Panc1 (cell line): ENCODE measurements around the gene TENT5C. TPM values are rescaled to one million over a fixed set of nuclear protein-coding genes. Genes with fewer than 3 reads are reported as not detected.

Experiments used
- ATAC-seq: fragments of 200-7000 bp; cut with Tn5 transposase; 2 replicates; pipeline ENCODE4 v1.9.1; 2020; ENCODE audit warnings: mild to moderate bottlenecking, moderate library complexity
- BruUV-seq: library from RNA; stranded (reverse); fragments of 400-500 nt; replicated peaks from 2 replicates; lab custom pipeline; 2021; lab: Mats Ljungman, UMichigan
- CTCF ChIA-PET: fragments of 300-600 bp; sonication (Branson Sonifier 250); formaldehyde crosslinking; loops from one replicate; lab custom pipeline; 2022; ENCODE audit warnings: antibody characterized with exemption; lab: Charles Lee
- POLR2A ChIA-PET: fragments of 300-600 bp; sonication (Branson Sonifier 250); formaldehyde crosslinking; loops from one replicate; lab custom pipeline; 2022; ENCODE audit warnings: antibody characterized with exemption; lab: Charles Lee
- DNase-seq: peaks from one replicate; pipeline ENCODE4 v3.0.0-alpha.2; 2010; ENCODE audit warnings: low read depth, low spot score
- H3K27ac ChIP-seq: 2 replicates; pipeline ENCODE4 v1.5.1; 2011; ENCODE audit warnings: mild to moderate bottlenecking, low read length, inconsistent platforms
- H3K27me3 ChIP-seq: fragments of 200-500 bp; sonication (Bioruptor generic); 2 replicates; pipeline ENCODE4 v1.6.0; 2014; ENCODE audit warnings: low read length, inconsistent platforms; ENCODE audit not compliant: control insufficient read depth, insufficient read depth
- H3K36me3 ChIP-seq: fragments of 200-500 bp; sonication (Bioruptor generic); 2 replicates; pipeline ENCODE4 v1.5.1; 2014; ENCODE audit warnings: inconsistent platforms, mild to moderate bottlenecking, low read length, moderate library complexity; ENCODE audit not compliant: control insufficient read depth, insufficient read depth
- H3K4me1 ChIP-seq: 2 replicates; pipeline ENCODE4 v1.5.1; 2011; ENCODE audit warnings: inconsistent platforms, mild to moderate bottlenecking, low read length, moderate library complexity; ENCODE audit not compliant: control insufficient read depth, insufficient read depth
- H3K4me3 ChIP-seq, 2 experiments: 2 replicates each; pipeline ENCODE4 v1.5.1; 2011 to 2012; ENCODE audit warnings: low read depth in 2 of 2, low read length in 2 of 2, mild to moderate bottlenecking in 2 of 2, inconsistent platforms in 1 of 2, moderate library complexity in 1 of 2
- H3K9me3 ChIP-seq: fragments of 200-500 bp; sonication (Bioruptor generic); 2 replicates; pipeline ENCODE4 v1.5.1; 2014; ENCODE audit warnings: low read depth, mild to moderate bottlenecking, inconsistent platforms, low read length, moderate library complexity; ENCODE audit not compliant: control insufficient read depth, insufficient read depth
- CTCF ChIP-seq: fragments of 450-650 bp; IDR thresholded peaks from 2 replicates; pipeline ENCODE4 v1.5.1; 2017; ENCODE audit warnings: mild to moderate bottlenecking
- POLR2AphosphoS5 ChIP-seq: IDR thresholded peaks from 2 replicates; pipeline ENCODE4 v1.6.1; 2012; ENCODE audit warnings: mild to moderate bottlenecking, low read depth, low read length, moderate library complexity
- REST ChIP-seq, 2 experiments: IDR thresholded peaks; 2 replicates each; pipeline ENCODE4 v1.6.1; 2011 to 2012; ENCODE audit warnings: low read depth in 2 of 2, control low read depth in 1 of 2, low read length in 1 of 2, mild to moderate bottlenecking in 1 of 2, moderate library complexity in 1 of 2; ENCODE audit not compliant: insufficient read depth in 1 of 2
- SIN3A ChIP-seq: IDR thresholded peaks from 2 replicates; pipeline ENCODE4 v1.6.1; 2012; ENCODE audit warnings: low read depth, mild to moderate bottlenecking, low read length, moderate library complexity, borderline replicate concordance; ENCODE audit not compliant: insufficient read depth
- TCF7L2 ChIP-seq: IDR thresholded peaks from 2 replicates; pipeline ENCODE4 v1.6.1; 2011; ENCODE audit warnings: mild to moderate bottlenecking, low read depth, low read length, inconsistent platforms
- in situ Hi-C: cut with HindIII; loops from 2 replicates; pipeline ENCODE4 v1.10.0; 2016; ENCODE audit warnings: low sequenced_read_pairs, low pct_unique_long_range_greater_than_20kb
- intact Hi-C: fragments of 100-400 bp; cut with micrococcal nuclease; formaldehyde crosslinking; loops from one replicate; pipeline ENCODE4 v1.10.0; 2022; ENCODE audit not compliant: unreplicated experiment
- total RNA-seq: library from RNA; stranded (reverse); gene quantifications from one replicate; pipeline ENCODE4 v1.2.1, GENCODE V29; 2021; ENCODE audit not compliant: unreplicated experiment

Gene TENT5C
- total RNA-seq, 1 experiment from 2014 or later: 8.9 TPM

- BruUV-seq: no TSS peak
- Histone ChIP-seq H3K4me3 (no peak overlapping the region), H3K27ac (peak overlapping the region; percentile 29; the same call in 1 of the 2 replicates), H3K27me3 (no peaks in the 10 kb centered on the region), H3K36me3 (no peaks in the 10 kb centered on the region), H3K9me3 (no peaks in the 10 kb centered on the region), H3K4me1 (peaks cover 35% of the 10 kb centered on the region)
- POLR2A ChIA-PET: no interaction called here
- DNase-seq (no peak), ATAC-seq (no peak)
- intact Hi-C loops (no loop called here), in situ Hi-C loops (no loop called here)
- TF ChIP-seq SIN3A (no peak), REST (IDR thresholded peaks at IDR 0.05; ENCODE audit: insufficient read depth in 1 of 2, low read depth in 2 of 2, low read length in 1 of 2) (no peak), POLR2AphosphoS5 (no peak), CTCF (no peak), TCF7L2 (no peak)
- CTCF ChIA-PET: no interaction called here
These were observed 45.8 kb downstream of the TENT5C start for GRCh38 chr1:117651616-117652015.

GRCh38 chr1:117652421-117652820, 46.6 kb downstream of the TENT5C start:
- H3K4me1 ChIP-seq: peaks cover 43% of the 10 kb centered on the region
- no peaks in the 10 kb centered on the region for H3K36me3 ChIP-seq
- TF ChIP-seq SIN3A: no peak
- no peak for TF ChIP-seq POLR2AphosphoS5
- TF ChIP-seq TCF7L2: no peak
- TF ChIP-seq REST (IDR thresholded peaks at IDR 0.05; ENCODE audit: insufficient read depth in 1 of 2, low read depth in 2 of 2, low read length in 1 of 2): no peak
- no peak for TF ChIP-seq CTCF
- in situ Hi-C loops: no loop called here
- H3K27me3 ChIP-seq: no peaks in the 10 kb centered on the region
- intact Hi-C loops: no loop called here
- BruUV-seq: no TSS peak
- no peaks in the 10 kb centered on the region for H3K9me3 ChIP-seq
- DNase-seq (no peak), ATAC-seq (no peak)
- ChIA-PET CTCF (no interaction called here), POLR2A (no interaction called here)
- no peak overlapping the region for H3K4me3 ChIP-seq
- peak overlapping the region; percentile 31 for H3K27ac ChIP-seq
